Testis (tissue), 3 donors: ENCODE measurements around the gene SLC51B. TPM values are rescaled to one million over a fixed set of nuclear protein-coding genes. Genes with fewer than 3 reads are reported as not detected.
A peak's percentile ranks its signal among the peaks of the same experiment; 100 is the strongest.

Experiments used
- DNase-seq: peaks from one replicate; pipeline ENCODE4 v3.0.0-alpha.2; 2019
- H3K27ac ChIP-seq, 2 donors: fragments of 200-600 bp; sonication (generic); one replicate each; pipeline ENCODE4 v1.5.1; 2019
- H3K27me3 ChIP-seq: fragments of 200-600 bp; sonication (generic); one replicate; pipeline ENCODE4 v1.5.1; 2019
- H3K36me3 ChIP-seq: fragments of 200-600 bp; sonication (generic); one replicate; pipeline ENCODE4 v1.5.1; 2017; ENCODE audit warnings: low read depth; ENCODE audit errors: missing control alignments
- H3K4me1 ChIP-seq: fragments of 200-600 bp; sonication (generic); one replicate; pipeline ENCODE4 v1.5.1; 2019
- H3K4me3 ChIP-seq, 2 donors: fragments of 200-600 bp; sonication (generic); one replicate each; pipeline ENCODE4 v1.5.1; 2017 to 2019
- H3K9me3 ChIP-seq: fragments of 200-600 bp; sonication (generic); one replicate; pipeline ENCODE4 v1.5.1; 2017
- CTCF ChIP-seq, 3 experiments: fragments of 450-650 bp in 2 of 3; fragments of 200-600 bp in 1 of 3; sonication (generic) in 1 of 3; IDR thresholded peaks; one replicate each; pipeline ENCODE4 v1.5.1; 2016 to 2019; ENCODE audit warnings: antibody characterized with exemption in 3 of 3, mild to moderate bottlenecking in 2 of 3, moderate library complexity in 1 of 3
- POLR2A ChIP-seq: fragments of 450-650 bp; IDR thresholded peaks from one replicate; pipeline ENCODE4 v1.6.1; 2017; ENCODE audit warnings: antibody characterized with exemption, mild to moderate bottlenecking, moderate library complexity
- WGBS, 2 donors: methylation state at CpG; one replicate each; pipeline ENCODE4 v1.1.5; 2018; 5-methylcytosine and 5-hydroxymethylcytosine counted together
- intact Hi-C: fragments of 100-400 bp; cut with DNase I; formaldehyde crosslinking; loops from one replicate; pipeline ENCODE4 v1.15.1; 2023; ENCODE audit warnings: low total_unique reads
- polyA plus RNA-seq: library from polyadenylated mRNA; stranded (reverse); fragments of 350-450 nt; fragmentation: Illumina TruSeq; extraction: RNeasy Lipid Tissue Mini Kit (QIAGEN cat#74804); gene quantifications from one replicate; pipeline ENCODE4 v1.2.3, GENCODE V29; 2014; ENCODE audit warnings: low read depth, low replicate concordance; ENCODE audit not compliant: insufficient read depth
- total RNA-seq, 2 donors: library from RNA; depleted of rRNA; stranded (reverse); fragments of >200 nt; gene quantifications; one replicate each; pipeline ENCODE4 v1.2.3, GENCODE V29; 2016

SLC51B gene
- total and polyA plus RNA-seq, 3 donors from 2014 or later, result 1.1 to 13.6 (median 3.8) TPM

- TF ChIP-seq POLR2A, result no peak
- no peak for TF ChIP-seq CTCF (IDR thresholded peaks at IDR 0.05)
Observed at GRCh38 chr15:65084500-65085206, 39.5 kb downstream of the SLC51B start.

GRCh38 chr15:65085207-65085753 lies 40.1 kb downstream of the SLC51B start:
- no peaks in the 10 kb centered on the region for H3K27me3 ChIP-seq
- WGBS, 2 donors, result 77 to 89% methylated on average over 4 to 8 of the region's 8 CpGs
- DNase-seq, result no peak

More at GRCh38 chr15:65084500-65085206, 39.5 kb downstream of the SLC51B start:
- H3K27me3 ChIP-seq, result no peaks in the 10 kb centered on the region
- no peak for DNase-seq
- no peak overlapping the region for H3K4me3 ChIP-seq
- no peaks in the 10 kb centered on the region for H3K9me3 ChIP-seq
- 93 to 94% methylated on average over 7 of the region's 7 CpGs for WGBS, 2 donors
- H3K4me1 ChIP-seq, result peaks cover 48% of the 10 kb centered on the region
- peak overlapping the region in 1 of 2 donors; percentile 20 for H3K27ac ChIP-seq
- no peaks in the 10 kb centered on the region for H3K36me3 ChIP-seq
- intact Hi-C loops, result loop anchor here (10.0 kb wide), 1 partner anchor 50 kb away; no protein-coding TSS in a partner anchor

GRCh38 chr15:65085990-65086679 lies 40.9 kb downstream of the SLC51B start:
- Histone ChIP-seq H3K4me1 (peaks cover 51% of the 10 kb centered on the region), H3K4me3 (no peak overlapping the region), H3K9me3 (no peaks in the 10 kb centered on the region), H3K36me3 (no peaks in the 10 kb centered on the region), H3K27me3 (no peaks in the 10 kb centered on the region), H3K27ac (peak overlapping the region in 1 of 2 donors; percentile 78)
- DNase-seq, result peak; percentile 65
- intact Hi-C loops, result loop anchor here (10.0 kb wide), 1 partner anchor 51 kb away; no protein-coding TSS in a partner anchor
- WGBS, 2 donors, result 71 to 100% methylated on average over 3 to 6 of the region's 6 CpGs
- peak in 2 of 3 experiments; percentile 20 to 45 for TF ChIP-seq CTCF (IDR thresholded peaks at IDR 0.05)
- TF ChIP-seq POLR2A, result no peak

More at GRCh38 chr15:65085207-65085753, 40.1 kb downstream of the SLC51B start:
- Histone ChIP-seq H3K9me3 (no peaks in the 10 kb centered on the region), H3K4me3 (no peak overlapping the region), H3K36me3 (no peaks in the 10 kb centered on the region), H3K4me1 (peaks cover 51% of the 10 kb centered on the region), H3K27ac (peak overlapping the region in 1 of 2 donors; percentile 20)
- TF ChIP-seq CTCF (IDR thresholded peaks at IDR 0.05) (no peak), POLR2A (no peak)
- intact Hi-C loops, result loop anchor here (10.0 kb wide), 1 partner anchor 50 kb away; no protein-coding TSS in a partner anchor

- Histone ChIP-seq H3K4me3 (no peak overlapping the region), H3K36me3 (no peaks in the 10 kb centered on the region), H3K27me3 (no peaks in the 10 kb centered on the region), H3K4me1 (peaks cover 51% of the 10 kb centered on the region), H3K27ac (peak overlapping the region; percentile 73 to 78), H3K9me3 (no peaks in the 10 kb centered on the region)
- TF ChIP-seq POLR2A (no peak), CTCF (IDR thresholded peaks at IDR 0.05) (no peak)
- WGBS, 2 donors, result 51 to 58% methylated on average over 3 to 6 of the region's 6 CpGs
- no peak for DNase-seq
- intact Hi-C loops, result loop anchor here (10.0 kb wide), 1 partner anchor 52 kb away; no protein-coding TSS in a partner anchor
Observed at GRCh38 chr15:65086680-65087111, 41.5 kb downstream of the SLC51B start.
